Neural progenitor cell (in vitro differentiated cells): ENCODE data around the gene BRD7. TPM values are rescaled to one million over a fixed set of nuclear protein-coding genes. Genes with fewer than 3 reads are reported as not detected.

Experiments
- DNase-seq: peaks from one replicate; pipeline ENCODE4 v3.0.0-alpha.2; 2016; ENCODE audit warnings: low spot score
- H2AFZ ChIP-seq: fragments of 200-600 bp; sonication (generic); replicated peaks from 2 replicates; pipeline ENCODE4 v1.6.1; 2016; ENCODE audit warnings: antibody characterized with exemption
- H3F3A ChIP-seq: fragments of 200-600 bp; sonication (generic); 2 replicates; pipeline ENCODE4 v1.6.1; 2016; ENCODE audit warnings: antibody characterized with exemption, low read depth
- H3K27ac ChIP-seq: fragments of 200-600 bp; sonication (generic); 2 replicates; pipeline ENCODE4 v1.5.1; 2016; ENCODE audit warnings: mild to moderate bottlenecking
- H3K27me3 ChIP-seq: fragments of 200-600 bp; sonication (generic); 2 replicates; pipeline ENCODE4 v1.6.1; 2016; ENCODE audit warnings: mild to moderate bottlenecking, moderate library complexity
- H3K36me3 ChIP-seq: fragments of 200-600 bp; sonication (generic); 2 replicates; pipeline ENCODE4 v1.5.1; 2016
- H3K4me1 ChIP-seq: fragments of 200-600 bp; sonication (generic); 2 replicates; pipeline ENCODE4 v1.6.1; 2016; ENCODE audit warnings: mixed run types
- H3K4me2 ChIP-seq: fragments of 200-600 bp; sonication (generic); 2 replicates; pipeline ENCODE4 v1.6.1; 2016
- H3K4me3 ChIP-seq: fragments of 200-600 bp; sonication (generic); 2 replicates; pipeline ENCODE4 v1.5.1; 2016
- H3K79me2 ChIP-seq: fragments of 200-600 bp; sonication (generic); 2 replicates; pipeline ENCODE4 v1.6.1; 2016; ENCODE audit warnings: low read depth
- H3K9ac ChIP-seq: fragments of 200-600 bp; sonication (generic); 2 replicates; pipeline ENCODE4 v1.6.1; 2016
- H3K9me3 ChIP-seq: fragments of 200-600 bp; sonication (generic); 2 replicates; pipeline ENCODE4 v1.5.1; 2016; ENCODE audit warnings: low read depth
- H4K20me1 ChIP-seq: fragments of 200-600 bp; sonication (generic); 2 replicates; pipeline ENCODE4 v1.6.1; 2016; ENCODE audit warnings: low read depth
- H3K27ac Mint-ChIP-seq: 3 replicates; pipeline ENCODE4 v1.8.0; 2021; ENCODE audit warnings: mixed read lengths
- H3K27me3 Mint-ChIP-seq: 2 replicates; pipeline ENCODE4 v1.8.0; 2022; ENCODE audit warnings: low read depth, mild to moderate bottlenecking, inconsistent platforms, moderate library complexity, mixed read lengths; ENCODE audit not compliant: insufficient read depth
- H3K36me3 Mint-ChIP-seq: 3 replicates; pipeline ENCODE4 v1.8.0; 2021; ENCODE audit warnings: mixed read lengths
- H3K4me1 Mint-ChIP-seq: 3 replicates; pipeline ENCODE4 v1.8.0; 2021; ENCODE audit warnings: mixed read lengths
- H3K4me3 Mint-ChIP-seq: 3 replicates; pipeline ENCODE4 v1.8.0; 2021; ENCODE audit warnings: mild to moderate bottlenecking, moderate library complexity, mixed read lengths
- H3K9me3 Mint-ChIP-seq: 3 replicates; pipeline ENCODE4 v1.8.0; 2020; ENCODE audit warnings: mixed read lengths
- CTCF ChIP-seq: fragments of 200-600 bp; sonication (generic); IDR thresholded peaks from 2 replicates; pipeline ENCODE4 v1.5.1; 2017; ENCODE audit warnings: antibody characterized with exemption, mild to moderate bottlenecking
- EZH2 ChIP-seq: fragments of 200-600 bp; sonication (generic); IDR thresholded peaks from 2 replicates; pipeline ENCODE4 v1.6.1; 2017; ENCODE audit warnings: antibody characterized with exemption, mild to moderate bottlenecking, moderate library complexity
- EZH2phosphoT487 ChIP-seq: fragments of 200-600 bp; sonication (generic); IDR thresholded peaks from 2 replicates; pipeline ENCODE4 v1.6.1; 2017; ENCODE audit warnings: antibody characterized with exemption
- total RNA-seq: library from RNA; depleted of rRNA; stranded (reverse); fragments of >200 nt; gene quantifications from 2 replicates; pipeline ENCODE4 v1.2.3, GENCODE V29; 2015; ENCODE audit warnings: low replicate concordance

The BRD7 gene
- 112 and 164 TPM in 2 replicates for total RNA-seq

- Mint-ChIP-seq H3K9me3 (no peaks in the 10 kb centered on the region), H3K36me3 (peaks cover 13% of the 10 kb centered on the region), H3K4me1 (peaks cover 35% of the 10 kb centered on the region), H3K27me3 (peaks cover 3% of the 10 kb centered on the region), H3K27ac (peak within 1 kb of the TSS; percentile 27), H3K4me3 (peak within 1 kb of the TSS; percentile 96)
- Histone ChIP-seq H3K36me3 (peaks cover 17% of the 10 kb centered on the region), H3K4me2 (peak within 1 kb of the TSS; percentile 86), H3K9ac (peak within 1 kb of the TSS; percentile 91), H4K20me1 (peaks cover 47% of the 10 kb centered on the region), H3K9me3 (no peaks in the 10 kb centered on the region), H3F3A (no peaks in the 10 kb centered on the region), H3K27ac (peak within 1 kb of the TSS; percentile 76), H3K27me3 (no peaks in the 10 kb centered on the region), H3K4me1 (peaks cover 20% of the 10 kb centered on the region), H3K4me3 (peak within 1 kb of the TSS; percentile 91), H2AFZ (peak within 1 kb of the TSS; percentile 96), H3K79me2 (peaks cover 50% of the 10 kb centered on the region)
- DNase-seq = peak; percentile 91
- peak; percentile 36 for TF ChIP-seq CTCF
- no peak for TF ChIP-seq EZH2phosphoT487
- no peak for TF ChIP-seq EZH2
These were observed at the start of gene BRD7 for GRCh38 chr16:50368410-50369132. BRD7 (minus strand) TSS chr16:50368988; CDS start chr16:50368774, 214 bp downstream.

- H3K27me3 Mint-ChIP-seq = peaks cover 8% of the 10 kb centered on the region
- no peak overlapping the region for H3K4me3 Mint-ChIP-seq
- H3K4me1 Mint-ChIP-seq = no peaks in the 10 kb centered on the region
- H3K79me2 ChIP-seq = no peaks in the 10 kb centered on the region
- no peaks in the 10 kb centered on the region for H3K4me1 ChIP-seq
- no peak overlapping the region for H3K4me3 ChIP-seq
- no peak for TF ChIP-seq EZH2
- TF ChIP-seq CTCF = no peak
- TF ChIP-seq EZH2phosphoT487 = no peak
- no peak overlapping the region for H3K4me2 ChIP-seq
- H3K27ac Mint-ChIP-seq = no peak overlapping the region
- H3K9ac ChIP-seq = no peak overlapping the region
- no peak overlapping the region for H2AFZ ChIP-seq
- no peak for DNase-seq
- H3K9me3 ChIP-seq = peaks cover 22% of the 10 kb centered on the region
- no peaks in the 10 kb centered on the region for H3K27me3 ChIP-seq
- no peaks in the 10 kb centered on the region for H3F3A ChIP-seq
- H3K9me3 Mint-ChIP-seq = peaks cover 53% of the 10 kb centered on the region
- H3K27ac ChIP-seq = no peak overlapping the region
- peaks cover 7% of the 10 kb centered on the region for H3K36me3 Mint-ChIP-seq
- H4K20me1 ChIP-seq = no peaks in the 10 kb centered on the region
- no peaks in the 10 kb centered on the region for H3K36me3 ChIP-seq
These were observed 47.6 kb upstream of the BRD7 start for GRCh38 chr16:50416388-50416787.

GRCh38 chr16:50414152-50414551 lies 45.4 kb upstream of the BRD7 start:
- peaks cover 37% of the 10 kb centered on the region for H3K9me3 Mint-ChIP-seq
- no peak overlapping the region for H3K27ac Mint-ChIP-seq
- Histone ChIP-seq H3K36me3 (no peaks in the 10 kb centered on the region), H3K79me2 (no peaks in the 10 kb centered on the region), H2AFZ (no peak overlapping the region), H3K4me3 (no peak overlapping the region), H3K4me1 (no peaks in the 10 kb centered on the region), H3F3A (no peaks in the 10 kb centered on the region), H3K27ac (no peak overlapping the region), H4K20me1 (no peaks in the 10 kb centered on the region), H3K27me3 (no peaks in the 10 kb centered on the region), H3K9me3 (peaks cover 22% of the 10 kb centered on the region), H3K4me2 (no peak overlapping the region), H3K9ac (no peak overlapping the region)
- TF ChIP-seq CTCF (no peak), EZH2phosphoT487 (no peak), EZH2 (no peak)
- no peak for DNase-seq
- no peaks in the 10 kb centered on the region for H3K36me3 Mint-ChIP-seq
- no peaks in the 10 kb centered on the region for H3K4me1 Mint-ChIP-seq
- H3K27me3 Mint-ChIP-seq = peaks cover 6% of the 10 kb centered on the region
- no peak overlapping the region for H3K4me3 Mint-ChIP-seq
